ENCODE results near the gene MAP3K20.

The MAP3K20 gene

GRCh38 chr2:173145454-173145853, 69.8 kb downstream of the MAP3K20 start:
- Histone ChIP-seq H3K27me3 (no peaks in the 10 kb centered on the region), H3K4me1 (ENCODE audit: control insufficient read depth in 1 of 2, insufficient read depth in 1 of 2, low read depth in 1 of 2, low read length in 1 of 2) (no peaks in the 10 kb centered on the region), H3K9me3 (no peaks in the 10 kb centered on the region), H3K36me3 (no peaks in the 10 kb centered on the region), H3K27ac (no peak overlapping the region), H3K4me3 (ENCODE audit: low read depth in 1 of 2, low read length in 1 of 2) (no peak overlapping the region)
- TF ChIP-seq CTCF (IDR thresholded peaks at IDR 0.05), result no peak

- H3K4me1 ChIP-seq (ENCODE audit: control insufficient read depth in 1 of 2, insufficient read depth in 1 of 2, low read depth in 1 of 2, low read length in 1 of 2), result peaks cover 0 to 4% of the 10 kb centered on the region in 2 experiments
- H3K9me3 ChIP-seq, result no peaks in the 10 kb centered on the region
- H3K27me3 ChIP-seq, result no peaks in the 10 kb centered on the region
- no peaks in the 10 kb centered on the region for H3K36me3 ChIP-seq
- TF ChIP-seq CTCF (IDR thresholded peaks at IDR 0.05), result no peak
- H3K4me3 ChIP-seq (ENCODE audit: low read depth in 1 of 2, low read length in 1 of 2), result no peak overlapping the region
- no peak overlapping the region for H3K27ac ChIP-seq
Measured at GRCh38 chr2:173146590-173146989, 70.9 kb downstream of the MAP3K20 start.

GRCh38 chr2:173148520-173148919, 72.9 kb downstream of the MAP3K20 start:
- peaks cover 0 to 6% of the 10 kb centered on the region in 2 experiments for H3K4me1 ChIP-seq (ENCODE audit: control insufficient read depth in 1 of 2, insufficient read depth in 1 of 2, low read depth in 1 of 2, low read length in 1 of 2)
- TF ChIP-seq CTCF (IDR thresholded peaks at IDR 0.05), result no peak

GRCh38 chr2:173149491-173149890, 73.8 kb downstream of the MAP3K20 start:
- no peaks in the 10 kb centered on the region for H3K9me3 ChIP-seq
- H3K27me3 ChIP-seq, result no peaks in the 10 kb centered on the region
- no peak for TF ChIP-seq CTCF (IDR thresholded peaks at IDR 0.05)
- H3K36me3 ChIP-seq, result no peaks in the 10 kb centered on the region
- no peak overlapping the region for H3K27ac ChIP-seq
- H3K4me1 ChIP-seq (ENCODE audit: control insufficient read depth in 1 of 2, insufficient read depth in 1 of 2, low read depth in 1 of 2, low read length in 1 of 2), result peaks cover 0 to 6% of the 10 kb centered on the region in 2 experiments
- H3K4me3 ChIP-seq (ENCODE audit: low read depth in 1 of 2, low read length in 1 of 2), result no peak overlapping the region

More at GRCh38 chr2:173148520-173148919, 72.9 kb downstream of the MAP3K20 start:
- Histone ChIP-seq H3K4me3 (ENCODE audit: low read depth in 1 of 2, low read length in 1 of 2) (no peak overlapping the region), H3K27me3 (no peaks in the 10 kb centered on the region), H3K36me3 (no peaks in the 10 kb centered on the region), H3K9me3 (no peaks in the 10 kb centered on the region), H3K27ac (no peak overlapping the region)

- no peak for TF ChIP-seq CTCF (IDR thresholded peaks at IDR 0.05)
- Histone ChIP-seq H3K27me3 (no peaks in the 10 kb centered on the region), H3K9me3 (no peaks in the 10 kb centered on the region), H3K4me3 (ENCODE audit: low read depth in 1 of 2, low read length in 1 of 2) (no peak overlapping the region), H3K27ac (no peak overlapping the region), H3K36me3 (no peaks in the 10 kb centered on the region), H3K4me1 (ENCODE audit: control insufficient read depth in 1 of 2, insufficient read depth in 1 of 2, low read depth in 1 of 2, low read length in 1 of 2) (peaks cover 0 to 6% of the 10 kb centered on the region in 2 experiments)
Measured at GRCh38 chr2:173150087-173150486, 74.4 kb downstream of the MAP3K20 start.

GRCh38 chr2:173150963-173151362, 75.3 kb downstream of the MAP3K20 start:
- Histone ChIP-seq H3K27ac (no peak overlapping the region), H3K27me3 (no peaks in the 10 kb centered on the region), H3K4me1 (ENCODE audit: control insufficient read depth in 1 of 2, insufficient read depth in 1 of 2, low read depth in 1 of 2, low read length in 1 of 2) (peaks cover 0 to 6% of the 10 kb centered on the region in 2 experiments), H3K9me3 (no peaks in the 10 kb centered on the region), H3K4me3 (ENCODE audit: low read depth in 1 of 2, low read length in 1 of 2) (no peak overlapping the region), H3K36me3 (no peaks in the 10 kb centered on the region)
- TF ChIP-seq CTCF (IDR thresholded peaks at IDR 0.05), result no peak

Measured in neutrophil (primary cell).